Fibroblast of villous mesenchyme (primary cell): ENCODE data around the gene MPND. TPM values are rescaled to one million over a fixed set of nuclear protein-coding genes. Genes with fewer than 3 reads are reported as not detected.
A peak's percentile ranks its signal among the peaks of the same experiment; 100 is the strongest.

ENCODE experiments used
- DNase-seq: peaks from one replicate; pipeline ENCODE4 v3.0.0-alpha.2; 2010; ENCODE audit warnings: low read depth
- H3K4me3 ChIP-seq: 2 replicates; pipeline ENCODE4 v1.5.1; 2011; ENCODE audit warnings: low read depth, mild to moderate bottlenecking, low read length
- total RNA-seq: library from RNA; depleted of rRNA; stranded (reverse); fragments of >200 nt; gene quantifications from 2 replicates; pipeline ENCODE4 v1.2.3, GENCODE V29; 2012
- TF ChIP-seq, protein P1 (sequence below): IDR thresholded peaks from 2 replicates; pipeline ENCODE4 v1.5.1; 2012; ENCODE audit warnings: low read depth, mild to moderate bottlenecking, low read length; ENCODE audit not compliant: insufficient read depth

Gene MPND, protein sequence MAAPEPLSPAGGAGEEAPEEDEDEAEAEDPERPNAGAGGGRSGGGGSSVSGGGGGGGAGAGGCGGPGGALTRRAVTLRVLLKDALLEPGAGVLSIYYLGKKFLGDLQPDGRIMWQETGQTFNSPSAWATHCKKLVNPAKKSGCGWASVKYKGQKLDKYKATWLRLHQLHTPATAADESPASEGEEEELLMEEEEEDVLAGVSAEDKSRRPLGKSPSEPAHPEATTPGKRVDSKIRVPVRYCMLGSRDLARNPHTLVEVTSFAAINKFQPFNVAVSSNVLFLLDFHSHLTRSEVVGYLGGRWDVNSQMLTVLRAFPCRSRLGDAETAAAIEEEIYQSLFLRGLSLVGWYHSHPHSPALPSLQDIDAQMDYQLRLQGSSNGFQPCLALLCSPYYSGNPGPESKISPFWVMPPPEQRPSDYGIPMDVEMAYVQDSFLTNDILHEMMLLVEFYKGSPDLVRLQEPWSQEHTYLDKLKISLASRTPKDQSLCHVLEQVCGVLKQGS
- 4.3 and 8.1 TPM in 2 replicates for total RNA-seq

DNA sequence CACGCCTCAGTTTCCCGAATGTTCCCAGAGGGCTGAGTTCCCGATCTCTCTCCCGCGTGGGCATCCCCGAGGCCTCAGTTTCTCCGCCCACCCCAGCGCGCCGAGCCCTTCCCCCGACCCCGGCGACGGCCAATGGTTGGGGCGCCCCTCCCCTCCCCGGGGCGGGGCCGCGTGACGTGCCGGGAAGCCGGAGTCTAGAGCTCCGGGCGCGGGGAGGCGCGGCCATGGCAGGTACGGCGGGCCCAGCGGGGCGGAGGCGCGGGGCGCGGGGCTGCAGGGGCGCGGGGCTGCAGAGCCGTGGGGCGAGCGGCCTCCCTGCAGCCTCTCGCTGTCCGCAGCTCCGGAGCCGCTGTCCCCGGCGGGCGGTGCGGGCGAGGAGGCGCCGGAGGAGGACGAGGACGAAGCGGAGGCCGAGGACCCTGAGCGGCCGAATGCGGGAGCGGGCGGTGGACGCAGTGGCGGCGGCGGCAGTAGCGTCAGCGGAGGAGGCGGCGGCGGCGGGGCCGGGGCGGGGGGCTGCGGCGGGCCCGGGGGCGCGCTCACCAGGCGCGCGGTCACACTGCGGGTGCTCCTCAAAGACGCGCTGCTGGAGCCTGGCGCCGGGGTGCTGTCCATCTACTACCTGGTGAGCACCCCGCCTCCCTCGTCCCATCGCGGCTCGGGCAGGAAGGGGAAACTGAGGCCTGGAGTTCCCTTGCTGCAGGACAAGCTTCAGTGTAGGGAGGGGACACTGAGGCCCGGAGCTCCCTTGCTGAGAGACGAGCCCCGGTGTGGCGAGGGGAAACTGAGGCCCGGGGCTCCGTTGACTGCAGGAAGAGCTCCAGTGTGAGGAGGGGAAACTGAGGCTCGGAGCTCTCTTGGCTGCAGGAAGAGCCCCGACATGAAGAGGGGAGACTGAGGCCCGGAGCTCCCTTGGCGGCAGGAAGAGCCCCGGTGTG is at the start of gene MPND:
Gene MPND (plus strand): TSS at position 193 of the 938 bp plus-strand sequence. CDS start 32 bp downstream, at position 225.
- TF ChIP-seq, protein P1, sequence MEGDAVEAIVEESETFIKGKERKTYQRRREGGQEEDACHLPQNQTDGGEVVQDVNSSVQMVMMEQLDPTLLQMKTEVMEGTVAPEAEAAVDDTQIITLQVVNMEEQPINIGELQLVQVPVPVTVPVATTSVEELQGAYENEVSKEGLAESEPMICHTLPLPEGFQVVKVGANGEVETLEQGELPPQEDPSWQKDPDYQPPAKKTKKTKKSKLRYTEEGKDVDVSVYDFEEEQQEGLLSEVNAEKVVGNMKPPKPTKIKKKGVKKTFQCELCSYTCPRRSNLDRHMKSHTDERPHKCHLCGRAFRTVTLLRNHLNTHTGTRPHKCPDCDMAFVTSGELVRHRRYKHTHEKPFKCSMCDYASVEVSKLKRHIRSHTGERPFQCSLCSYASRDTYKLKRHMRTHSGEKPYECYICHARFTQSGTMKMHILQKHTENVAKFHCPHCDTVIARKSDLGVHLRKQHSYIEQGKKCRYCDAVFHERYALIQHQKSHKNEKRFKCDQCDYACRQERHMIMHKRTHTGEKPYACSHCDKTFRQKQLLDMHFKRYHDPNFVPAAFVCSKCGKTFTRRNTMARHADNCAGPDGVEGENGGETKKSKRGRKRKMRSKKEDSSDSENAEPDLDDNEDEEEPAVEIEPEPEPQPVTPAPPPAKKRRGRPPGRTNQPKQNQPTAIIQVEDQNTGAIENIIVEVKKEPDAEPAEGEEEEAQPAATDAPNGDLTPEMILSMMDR, result no peak
- peak; percentile 79 for DNase-seq
- peak within 1 kb of the TSS; percentile 71 for H3K4me3 ChIP-seq

DNA sequence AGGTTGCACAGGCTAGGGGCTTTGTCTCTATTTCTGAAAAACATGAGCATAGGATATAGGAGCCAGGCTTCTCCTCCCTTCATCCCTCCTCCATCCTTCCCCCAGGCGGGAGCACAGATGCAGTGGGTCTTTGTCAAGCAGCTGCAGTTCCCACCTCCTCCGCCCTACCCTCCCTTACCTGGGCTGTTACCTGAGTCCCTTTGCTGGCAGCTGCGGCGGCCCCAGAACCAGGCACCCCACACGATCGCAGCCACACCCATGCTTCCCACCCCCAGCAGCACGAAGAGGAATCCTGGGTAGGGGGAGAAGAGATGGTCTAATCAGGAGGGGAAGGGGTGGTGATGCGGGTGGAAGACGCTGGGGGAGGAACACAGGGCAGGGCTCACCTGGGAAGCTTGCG is 49.0 kb upstream of the MPND start:
- TF ChIP-seq, protein P1, result no peak
- no peak for DNase-seq
- H3K4me3 ChIP-seq, result no peak overlapping the region

DNA sequence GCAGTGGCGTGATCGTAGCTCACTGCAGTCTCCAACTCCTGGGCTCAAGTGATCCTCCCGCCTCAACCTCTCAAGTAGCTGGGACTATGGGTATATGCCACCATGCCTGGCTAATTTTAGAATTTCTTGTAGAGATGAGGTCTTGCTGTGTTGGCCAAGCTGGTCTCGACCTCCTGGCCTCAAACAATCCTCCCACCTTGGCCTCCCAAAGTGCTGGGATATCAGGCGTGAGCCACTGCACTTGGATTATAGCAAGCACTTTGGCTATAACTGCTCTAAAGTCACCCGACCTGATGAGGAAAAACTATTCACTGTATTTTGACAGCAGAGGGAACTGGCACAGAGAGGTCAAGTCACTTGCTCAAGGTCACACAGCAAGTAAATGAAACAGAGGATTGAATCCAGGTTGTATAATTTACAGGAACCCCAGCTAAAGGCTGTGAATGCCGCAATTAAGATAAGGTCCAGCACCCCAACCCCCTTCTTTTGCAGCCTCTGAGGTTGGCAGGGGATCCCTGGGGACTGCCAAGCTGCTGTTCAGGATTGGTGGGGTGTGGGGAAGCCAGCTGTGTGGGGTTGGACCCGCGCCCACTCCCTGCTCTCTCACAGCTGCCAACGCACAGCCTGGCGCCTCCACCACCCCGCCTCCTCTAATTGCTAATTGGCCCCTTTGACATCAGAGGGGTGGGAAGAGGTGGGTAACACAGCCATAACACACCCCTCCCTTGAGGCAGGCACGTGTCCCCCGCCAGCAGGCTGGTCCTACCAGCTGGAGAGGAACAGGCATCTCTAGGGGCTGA is 47.2 kb upstream of the MPND start:
- TF ChIP-seq, protein P1, result no peak
- DNase-seq, result peak; percentile 26
- H3K4me3 ChIP-seq, result no peak overlapping the region

DNA sequence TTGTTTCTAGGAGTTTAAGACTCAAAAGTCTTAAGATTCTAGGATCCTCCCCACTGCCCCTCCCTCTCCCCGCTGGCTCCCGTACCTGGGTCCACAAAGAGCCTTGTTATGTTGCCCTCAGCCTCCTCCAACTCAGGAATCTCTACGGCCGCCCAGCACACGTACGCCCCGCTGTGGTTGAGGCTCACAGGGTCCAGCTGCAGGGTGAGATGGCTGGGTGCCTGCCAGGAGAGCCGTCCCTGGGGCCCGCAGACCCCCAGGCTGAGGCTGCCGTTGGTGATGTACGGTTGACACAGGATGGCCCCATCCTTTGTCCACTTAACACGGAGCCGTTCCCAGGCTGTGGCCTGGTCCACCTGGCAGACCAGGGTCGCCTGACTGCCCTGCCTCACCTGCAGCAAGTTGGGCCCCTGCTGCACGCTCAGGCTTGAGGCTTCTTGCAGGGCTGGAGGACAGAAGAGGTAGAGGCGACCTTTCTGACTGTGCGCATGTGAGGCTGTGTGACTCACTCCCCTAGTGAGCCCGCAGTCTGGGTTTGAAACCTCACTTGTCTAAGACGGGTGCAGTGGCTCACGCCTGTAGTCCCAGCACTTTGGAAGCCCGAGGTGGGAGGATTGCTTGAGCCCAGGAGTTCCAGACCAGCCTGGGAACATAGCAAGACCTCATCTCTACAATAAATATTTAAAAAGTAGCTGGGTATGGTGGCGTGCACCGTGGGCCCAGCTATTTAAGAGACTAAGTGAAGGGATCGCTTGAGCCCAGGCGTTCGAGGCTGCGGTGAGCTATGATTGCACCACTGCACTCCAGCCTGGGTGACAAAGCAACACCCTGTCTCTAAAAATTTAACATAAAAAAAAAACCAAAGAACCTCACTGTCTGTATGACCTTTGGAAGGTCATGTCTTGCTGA is 45.2 kb upstream of the MPND start:
- DNase-seq, result no peak
- H3K4me3 ChIP-seq, result no peak overlapping the region
- TF ChIP-seq, protein P1, result no peak

DNA sequence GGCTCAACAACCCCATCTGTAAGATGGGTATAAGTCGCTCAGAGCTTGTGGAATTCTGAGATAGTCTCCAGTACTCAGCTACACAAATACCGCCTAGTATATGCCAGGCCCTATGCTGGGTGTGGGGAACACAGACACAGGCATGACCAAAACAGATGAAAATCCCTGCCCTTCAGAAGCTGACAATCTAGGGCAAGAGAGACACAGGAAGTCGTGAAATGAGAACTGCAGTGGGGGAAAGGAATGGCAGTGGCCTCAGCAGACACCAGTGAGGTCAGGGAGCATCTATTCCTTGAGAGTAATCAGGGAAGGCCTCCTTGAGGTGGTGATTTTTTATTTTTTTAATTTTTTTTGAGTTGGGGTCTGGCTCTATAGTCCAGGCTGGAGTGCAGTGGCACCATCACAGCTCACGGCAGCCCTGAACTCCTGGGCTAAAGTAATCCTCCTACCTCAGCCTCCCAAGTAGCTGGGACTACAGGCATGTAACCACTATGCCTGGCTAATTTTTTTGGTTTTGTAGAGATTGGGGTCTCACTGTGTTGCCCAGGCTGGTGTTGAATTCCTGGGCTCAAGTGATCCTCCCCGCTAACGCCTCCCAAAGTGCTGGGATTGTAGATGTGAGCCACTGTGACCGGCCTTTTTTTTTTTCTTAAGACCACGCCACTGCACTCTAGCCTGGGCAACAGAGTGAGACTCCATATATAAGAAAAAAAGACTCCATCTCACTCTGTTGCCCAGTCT is 44.4 kb upstream of the MPND start:
- TF ChIP-seq, protein P1, result no peak
- no peak overlapping the region for H3K4me3 ChIP-seq
- DNase-seq, result no peak
